Bone marrow (tissue), 2 donors: ENCODE measurements around the gene TRIM52.
"Not testable (repeated sequence)": the region's sequence is repeated elsewhere in the genome, so short reads cannot be mapped to it uniquely, and the experiment has no call there.

Source experiments
- DNase-seq, 2 donors: peaks; one replicate each; lab custom pipeline; 2025; lab: John Stamatoyannopoulos, UW

The TRIM52 gene

GRCh38 chr5:181233088-181233800 is 27.7 kb downstream of the TRIM52 start:
- no peak for DNase-seq

GRCh38 chr5:181232593-181232992 is 28.4 kb downstream of the TRIM52 start:
- DNase-seq = no peak

GRCh38 chr5:181231432-181231831 is 29.5 kb downstream of the TRIM52 start:
- no peak for DNase-seq

GRCh38 chr5:181230551-181230950 is 30.4 kb downstream of the TRIM52 start:
- no peak for DNase-seq

- no peak for DNase-seq
Measured at GRCh38 chr5:181229996-181230395, 30.9 kb downstream of the TRIM52 start.

- DNase-seq = no peak
Measured at GRCh38 chr5:181224390-181225229, 36.3 kb downstream of the TRIM52 start.

DNA sequence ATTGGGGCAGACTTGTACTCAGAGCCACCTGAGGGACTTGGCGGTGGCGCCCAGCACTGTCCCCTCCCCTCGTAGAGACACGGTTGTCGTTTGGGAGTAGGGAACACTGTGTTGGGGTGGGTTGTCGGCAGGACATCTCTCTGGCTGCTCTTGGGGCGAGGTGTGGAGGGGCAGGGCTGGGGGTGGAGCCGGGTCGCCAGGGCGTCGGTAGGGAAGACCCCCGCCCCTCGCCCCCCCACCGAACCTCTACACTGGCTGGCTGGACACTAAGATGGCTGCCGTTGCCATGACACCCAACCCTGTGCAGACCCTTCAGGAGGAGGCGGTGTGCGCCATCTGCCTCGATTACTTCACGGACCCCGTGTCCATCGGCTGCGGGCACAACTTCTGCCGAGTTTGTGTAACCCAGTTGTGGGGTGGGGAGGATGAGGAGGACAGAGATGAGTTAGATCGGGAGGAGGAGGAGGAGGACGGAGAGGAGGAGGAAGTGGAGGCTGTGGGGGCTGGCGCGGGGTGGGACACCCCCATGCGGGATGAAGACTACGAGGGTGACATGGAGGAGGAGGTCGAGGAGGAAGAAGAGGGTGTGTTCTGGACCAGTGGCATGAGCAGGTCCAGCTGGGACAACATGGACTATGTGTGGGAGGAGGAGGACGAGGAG is 37.1 kb downstream of the TRIM52 start:
- DNase-seq = no peak

- DNase-seq = no peak
Measured at GRCh38 chr5:181223058-181223728, 37.8 kb downstream of the TRIM52 start, which contains the start of gene TRIM41. Gene TRIM41 (plus strand): TSS chr5:181223281. CDS start chr5:181224000, 719 bp downstream.

DNA sequence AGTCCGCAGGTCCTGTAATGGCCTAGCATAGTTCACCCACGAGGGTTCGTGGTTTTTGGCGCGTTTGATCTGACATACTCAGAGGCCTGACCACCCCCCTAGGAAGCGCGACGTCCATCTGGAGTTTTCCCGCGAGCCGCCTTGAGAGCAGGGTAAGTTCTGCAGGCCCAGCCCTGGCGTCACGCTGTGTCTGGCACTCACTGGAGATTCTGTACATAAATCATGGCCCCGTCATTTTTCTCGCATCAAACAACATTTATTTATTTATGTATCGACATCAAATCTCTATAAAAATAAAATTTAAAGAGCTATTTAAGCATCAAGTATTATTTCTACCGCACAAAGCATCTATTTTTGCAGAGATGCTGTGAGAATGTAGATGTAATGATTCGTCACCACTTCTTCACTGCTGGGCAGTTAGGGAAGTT is 38.3 kb downstream of the TRIM52 start:
- DNase-seq = no peak

GRCh38 chr5:181221792-181222629 is 38.9 kb downstream of the TRIM52 start:
- DNase-seq = no peak

DNA sequence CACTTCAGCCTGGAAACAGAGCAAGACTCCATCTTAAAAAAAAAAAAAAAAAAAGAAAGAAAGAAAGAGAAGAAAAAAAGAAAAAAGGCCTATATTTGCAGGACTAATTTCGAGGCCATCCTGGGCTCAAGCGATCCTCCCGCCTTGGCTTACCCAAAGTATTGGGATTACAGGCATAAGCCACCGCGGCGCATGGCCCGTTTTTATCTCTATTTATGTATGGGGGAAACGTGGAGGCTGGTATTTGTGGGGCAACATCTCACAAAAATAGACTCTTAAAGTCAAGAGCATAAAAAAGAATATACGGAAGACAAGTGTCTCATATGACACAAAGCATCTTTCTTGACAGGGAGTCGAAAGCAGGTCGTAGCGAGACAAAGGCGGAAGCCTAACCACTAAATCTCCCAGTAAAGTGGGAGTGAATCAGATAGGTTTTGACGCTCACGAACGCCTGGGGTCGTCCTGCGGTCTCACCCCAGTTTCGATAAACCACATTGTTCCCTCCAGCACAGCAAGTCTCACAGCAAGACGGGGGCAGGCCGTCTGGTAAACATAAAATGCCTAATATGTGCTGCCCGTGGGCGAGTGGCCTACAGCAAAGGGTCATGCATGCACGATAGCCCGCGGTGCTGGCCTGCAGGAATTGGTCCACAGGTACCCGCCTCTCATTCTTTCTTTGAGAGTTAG is 39.7 kb downstream of the TRIM52 start:
- DNase-seq = no peak

- no peak for DNase-seq
Measured at GRCh38 chr5:181220178-181220515, 40.8 kb downstream of the TRIM52 start.

DNA sequence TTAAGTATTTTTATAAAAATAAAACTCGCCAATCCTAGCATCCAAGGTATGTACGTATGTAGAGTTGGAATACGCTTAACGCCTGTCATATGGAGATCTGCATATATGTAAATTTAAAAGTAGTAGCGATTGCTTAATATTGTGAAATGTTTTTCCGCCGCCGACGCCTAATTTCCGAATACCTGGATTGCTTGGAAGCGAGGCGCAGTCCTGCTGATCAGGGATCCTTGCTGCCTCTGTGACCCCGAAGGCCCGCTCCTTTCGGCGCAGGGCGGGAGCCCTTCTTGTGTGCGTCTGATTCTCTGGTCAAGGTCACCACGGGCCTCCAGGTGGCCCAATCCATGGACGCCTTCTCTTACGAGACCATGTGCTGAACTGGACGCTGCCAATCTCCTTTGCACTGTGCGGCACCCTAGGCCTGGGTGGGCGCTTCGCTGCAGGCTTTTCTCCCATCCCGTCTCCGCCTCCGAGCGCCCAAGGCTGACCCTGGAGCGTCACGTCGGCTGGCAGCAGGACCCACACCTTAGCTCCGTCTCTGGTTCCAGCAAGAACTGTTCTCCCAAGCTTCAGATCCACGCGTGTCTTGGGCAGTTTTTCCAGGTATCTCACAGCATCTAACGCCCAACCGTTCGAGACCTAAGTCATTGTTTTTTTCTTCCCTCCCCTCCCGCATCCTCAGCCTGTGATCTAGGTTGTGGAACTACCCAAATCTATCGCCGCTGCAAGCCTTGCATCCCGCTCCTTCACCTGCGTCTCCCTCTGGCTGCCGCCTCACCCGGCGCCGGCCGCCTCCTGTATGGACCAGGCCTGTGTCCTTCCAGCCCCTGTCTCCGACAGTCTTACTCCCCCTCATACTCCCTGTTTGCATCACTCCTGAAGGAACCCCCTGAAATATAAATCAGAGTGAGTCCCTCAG is 41.4 kb downstream of the TRIM52 start:
- DNase-seq = no peak

DNA sequence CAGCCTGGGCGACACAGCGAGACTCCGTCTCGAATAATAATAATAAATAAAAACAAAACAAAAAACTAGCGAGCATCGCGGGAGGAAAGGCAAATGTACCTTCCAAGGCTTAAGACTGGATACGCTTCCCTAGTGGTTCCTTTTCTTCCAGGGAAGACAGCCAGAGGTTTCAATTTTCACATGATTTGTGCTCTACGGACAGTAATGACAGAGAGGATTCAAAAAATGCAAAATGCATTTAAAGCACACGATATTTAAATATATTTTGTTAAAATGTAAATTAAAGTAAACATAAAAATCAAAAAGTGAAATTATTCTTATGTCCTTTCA is 42.2 kb downstream of the TRIM52 start:
- no peak for DNase-seq

GRCh38 chr5:181217803-181218062 is 43.2 kb downstream of the TRIM52 start:
- DNase-seq = no peak

DNA sequence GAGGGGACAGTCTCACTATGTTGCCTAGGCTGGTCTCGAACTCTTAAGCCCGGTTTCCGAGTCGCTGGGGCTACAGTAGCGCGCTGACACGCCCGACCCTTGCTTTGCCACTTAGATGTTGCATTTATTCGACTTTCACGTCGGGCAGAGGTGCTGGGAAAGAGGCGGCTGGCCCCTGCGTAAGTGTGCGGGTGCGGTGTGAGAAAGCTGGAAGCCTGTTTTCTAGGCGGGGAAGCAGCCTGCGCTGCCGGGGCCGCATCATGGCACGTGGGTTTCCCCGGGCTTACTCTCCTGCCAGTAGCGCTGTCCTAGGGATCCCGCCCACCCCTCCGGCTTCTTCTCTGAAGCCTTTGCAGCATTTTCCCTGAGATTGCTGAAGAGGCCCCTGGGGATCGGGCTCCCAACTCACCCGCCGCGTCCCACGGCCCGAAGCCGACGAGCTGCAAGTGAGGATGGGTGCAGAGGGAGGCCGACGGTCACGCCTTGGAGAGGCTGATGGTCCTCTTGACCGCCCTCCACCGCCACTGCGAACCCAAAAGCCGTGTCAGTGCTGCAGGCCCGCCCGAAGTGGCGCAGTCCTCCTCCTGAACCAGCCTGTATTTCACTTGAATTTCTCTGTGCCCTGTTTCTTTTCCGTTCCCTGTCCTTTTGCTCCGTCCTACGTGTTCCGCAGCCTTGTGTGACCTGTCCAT is 43.7 kb downstream of the TRIM52 start:
- no peak for DNase-seq

DNA sequence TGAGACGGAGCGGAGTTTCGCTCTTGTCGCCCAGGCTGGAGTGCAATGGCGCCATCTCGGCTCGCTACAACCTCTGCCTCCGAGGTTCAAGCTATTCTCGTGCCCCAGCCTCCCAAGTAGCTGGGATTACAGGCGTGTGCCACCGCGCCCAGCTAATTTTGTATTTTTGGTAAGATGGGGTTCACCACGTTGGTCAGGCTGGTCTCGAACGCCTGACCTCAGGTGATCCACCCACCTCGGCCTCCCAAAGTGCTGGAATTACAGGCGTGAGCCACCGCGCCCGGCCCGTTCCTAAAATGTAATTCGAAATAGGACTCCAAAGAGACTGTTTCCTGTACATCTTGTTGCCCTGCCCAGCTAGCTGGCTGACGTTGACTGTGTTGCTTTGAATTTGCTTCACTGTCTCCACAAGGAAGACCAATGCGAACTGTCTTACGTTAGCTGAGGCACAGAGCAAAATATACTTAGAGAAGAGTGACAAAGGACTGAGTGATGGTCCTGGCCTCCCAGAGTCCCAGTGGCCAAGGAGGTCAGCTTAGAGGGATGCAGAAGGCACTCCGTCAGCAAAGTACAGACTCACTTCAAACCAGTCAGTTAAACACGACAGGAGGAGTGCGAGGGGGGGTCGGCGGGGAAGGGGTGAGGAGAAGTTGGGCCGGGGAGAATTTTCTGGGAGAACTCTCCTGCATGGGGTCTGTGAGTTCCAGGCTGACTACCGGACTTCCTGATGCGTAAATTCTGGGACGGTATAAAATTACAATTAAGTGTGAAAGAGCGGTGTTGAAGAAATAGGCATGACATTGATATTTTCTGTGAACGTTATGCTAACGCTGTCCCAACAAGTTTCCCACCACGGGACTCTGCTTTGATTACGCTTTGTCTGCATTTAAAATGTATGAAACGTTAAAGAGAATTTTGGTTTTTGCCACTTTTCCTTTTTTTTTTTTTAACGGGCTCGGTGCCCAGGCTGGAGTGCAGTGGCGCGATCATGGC is 44.6 kb downstream of the TRIM52 start:
- no peak for DNase-seq

GRCh38 chr5:181214249-181214648 is 46.7 kb downstream of the TRIM52 start:
- DNase-seq = not testable (repeated sequence)
